Psoas muscle (tissue), 8 donors: Measurements from ENCODE around the gene INTS1. TPM values are rescaled to one million over a fixed set of nuclear protein-coding genes. Genes with fewer than 3 reads are reported as not detected.

Experiments used
- ATAC-seq, 4 donors: fragments of 200-7000 bp; cut with Tn5 transposase; one replicate each; pipeline ENCODE4 v1.9.1; 2020; ENCODE audit warnings: moderate library complexity in 3 of 4, mild to moderate bottlenecking in 2 of 4
- DNase-seq, 2 donors: peaks; one replicate each; pipeline ENCODE4 v3.0.0-alpha.2; 2020
- H3K27ac ChIP-seq: fragments of 200-600 bp; one replicate; pipeline ENCODE4 v1.8.0; 2022
- H3K27me3 ChIP-seq, 3 donors: fragments of 200-600 bp in 1 of 3; one replicate each; pipeline versions ENCODE4 v1.6.1 to v1.8.0; 2013 to 2022; ENCODE audit warnings: low read length in 2 of 3, mild to moderate bottlenecking in 2 of 3, moderate library complexity in 1 of 3; ENCODE audit not compliant: insufficient read depth in 3 of 3
- H3K36me3 ChIP-seq, 2 donors: fragments of 200-600 bp in 1 of 2; one replicate each; pipeline versions ENCODE4 v1.6.1 to v1.8.0; 2013 to 2022; ENCODE audit warnings: low read depth in 1 of 2, mild to moderate bottlenecking in 1 of 2, moderate library complexity in 1 of 2; ENCODE audit not compliant: insufficient read depth in 1 of 2
- H3K4me1 ChIP-seq: fragments of 200-600 bp; one replicate; pipeline ENCODE4 v1.8.0; 2022
- H3K4me3 ChIP-seq: fragments of 200-600 bp; one replicate; pipeline ENCODE4 v1.8.0; 2022; ENCODE audit warnings: mild to moderate bottlenecking
- H3K9me3 ChIP-seq: fragments of 200-600 bp; one replicate; pipeline ENCODE4 v1.8.0; 2022
- WGBS, 3 donors: extraction: QIAGEN DNeasy Blood & Tissue Kit; methylation state at CpG; one replicate each; pipeline versions ENCODE4 v1.1.6 to v1.1.7; 2013; 5-methylcytosine and 5-hydroxymethylcytosine counted together
- intact Hi-C, 2 donors: fragments of 100-400 bp; cut with DNase I; formaldehyde crosslinking; loops; one replicate each; pipeline versions ENCODE4 v1.11.0 to v1.14.2; 2022
- polyA plus RNA-seq, 3 donors: library from polyadenylated mRNA; stranded (reverse); fragments of 200-250 nt; gene quantifications; one replicate each; pipeline ENCODE4 v1.2.3, GENCODE V29; 2013
- total RNA-seq, 4 donors: library from RNA; stranded (reverse); fragmentation: NEBNext Ultra II Directional in 2 of 4; extraction: Animal tissue kit (Norgen Biotek cat#: 25700) in 2 of 4; gene quantifications; one replicate each; pipeline versions ENCODE4 v1.2.1 to v1.2.4, GENCODE V29; 2021 to 2023
- TF ChIP-seq, protein P1 (sequence below): fragments of 200-600 bp; IDR thresholded peaks from one replicate; pipeline ENCODE4 v1.8.0; 2022; ENCODE audit warnings: antibody characterized with exemption
- donor health status: healthy with polysubstance abuse.
- donor health status: DM: no; HTN: no; CAD: no; lungs with moderate emphysema.
- donor health status: Bipolar disorder and iron deficiency.
- donor health status: healthy.
- donor health status: DM: yes; HTN: yes; CAD: no.
- donor health status: DM: no; HTN: no; CAD: no.
- donor health status: DM: no; HTN: no; CAD: no.
- donor health status: DM: yes; HTN: yes; CAD: no.

Gene INTS1
- total and polyA plus RNA-seq, 7 donors = 38.8 to 77.6 (median 64.0) TPM

DNA sequence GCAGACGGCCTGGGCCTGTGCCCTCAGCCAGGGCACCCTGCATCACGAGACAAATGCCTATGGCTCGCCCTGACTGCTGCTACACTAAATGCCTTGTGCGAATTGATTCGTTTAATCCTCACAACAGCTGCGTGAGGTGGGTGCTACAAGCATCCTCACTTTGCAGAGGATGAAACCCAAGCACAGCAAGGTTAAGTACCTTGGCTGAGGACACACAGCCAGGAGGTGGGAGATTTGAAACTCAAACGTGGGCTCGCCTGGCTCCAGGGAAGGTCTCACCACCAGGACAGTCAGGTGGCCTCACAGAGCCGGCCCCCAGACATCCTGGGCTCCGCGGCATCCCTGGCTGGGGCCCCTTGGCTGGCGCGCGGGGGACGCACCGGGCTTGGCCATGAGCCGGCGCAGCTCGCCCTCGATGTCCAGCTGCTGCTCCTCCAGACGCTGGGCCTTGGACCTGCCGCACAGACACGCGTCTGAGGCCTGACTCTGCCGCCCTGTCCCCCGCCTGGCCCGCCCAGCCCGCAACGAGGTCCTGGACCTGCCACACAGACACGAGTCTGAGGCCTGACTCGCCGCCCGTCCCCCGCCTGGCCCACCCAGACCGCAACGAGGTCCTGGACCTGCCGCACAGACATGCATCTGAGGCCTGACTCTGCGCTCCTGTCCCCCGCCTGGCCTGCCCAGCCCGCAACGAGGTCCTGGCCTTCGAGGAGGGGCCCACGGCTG is 66.9 kb downstream of the INTS1 start:
- Histone ChIP-seq H3K36me3 (peaks cover 0 to 4% of the 10 kb centered on the region in 2 donors), H3K9me3 (no peaks in the 10 kb centered on the region), H3K27ac (no peak overlapping the region), H3K4me3 (no peak overlapping the region), H3K27me3 (peaks cover 0 to 4% (median 0%) of the 10 kb centered on the region in 3 donors), H3K4me1 (no peaks in the 10 kb centered on the region)
- WGBS, 3 donors = 88 to 89% (median 88%) methylated on average over 43 of the region's 43 CpGs
- no peak for DNase-seq
- intact Hi-C loops = loop anchor here in 1 of 2 donors (10.0 kb wide), 1 partner anchor 213 kb away; no protein-coding TSS in a partner anchor
- no peak for ATAC-seq
- TF ChIP-seq, protein P1, sequence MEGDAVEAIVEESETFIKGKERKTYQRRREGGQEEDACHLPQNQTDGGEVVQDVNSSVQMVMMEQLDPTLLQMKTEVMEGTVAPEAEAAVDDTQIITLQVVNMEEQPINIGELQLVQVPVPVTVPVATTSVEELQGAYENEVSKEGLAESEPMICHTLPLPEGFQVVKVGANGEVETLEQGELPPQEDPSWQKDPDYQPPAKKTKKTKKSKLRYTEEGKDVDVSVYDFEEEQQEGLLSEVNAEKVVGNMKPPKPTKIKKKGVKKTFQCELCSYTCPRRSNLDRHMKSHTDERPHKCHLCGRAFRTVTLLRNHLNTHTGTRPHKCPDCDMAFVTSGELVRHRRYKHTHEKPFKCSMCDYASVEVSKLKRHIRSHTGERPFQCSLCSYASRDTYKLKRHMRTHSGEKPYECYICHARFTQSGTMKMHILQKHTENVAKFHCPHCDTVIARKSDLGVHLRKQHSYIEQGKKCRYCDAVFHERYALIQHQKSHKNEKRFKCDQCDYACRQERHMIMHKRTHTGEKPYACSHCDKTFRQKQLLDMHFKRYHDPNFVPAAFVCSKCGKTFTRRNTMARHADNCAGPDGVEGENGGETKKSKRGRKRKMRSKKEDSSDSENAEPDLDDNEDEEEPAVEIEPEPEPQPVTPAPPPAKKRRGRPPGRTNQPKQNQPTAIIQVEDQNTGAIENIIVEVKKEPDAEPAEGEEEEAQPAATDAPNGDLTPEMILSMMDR = no peak

DNA sequence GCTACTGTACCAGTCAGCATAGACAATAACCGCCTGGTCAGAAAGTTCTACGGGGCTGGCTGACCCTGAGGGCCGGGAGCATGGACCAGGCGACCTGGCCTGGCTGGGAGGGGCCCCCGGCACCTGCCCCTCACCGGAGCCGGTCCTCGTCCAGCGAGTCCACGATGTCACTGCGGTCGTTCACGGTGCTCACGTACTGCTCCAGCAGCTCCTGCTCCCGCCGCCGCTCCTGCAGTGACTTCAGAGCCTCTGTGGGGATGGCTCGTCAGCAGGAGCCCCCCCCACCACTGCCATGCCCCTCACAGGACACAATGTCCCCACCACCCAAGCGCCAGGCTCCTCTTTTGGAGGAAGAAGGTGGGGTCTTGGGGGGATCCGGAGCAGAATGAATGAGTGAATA is 67.6 kb downstream of the INTS1 start:
- H3K27ac ChIP-seq = no peak overlapping the region
- ATAC-seq (no peak), DNase-seq (no peak)
- intact Hi-C loops = loop anchor here in 1 of 2 donors (10.0 kb wide), 1 partner anchor 212 kb away; no protein-coding TSS in a partner anchor
- TF ChIP-seq, protein P1 = no peak
- no peak overlapping the region for H3K4me3 ChIP-seq
- no peaks in the 10 kb centered on the region for H3K4me1 ChIP-seq
- peaks cover 0 to 4% of the 10 kb centered on the region in 2 donors for H3K36me3 ChIP-seq
- H3K9me3 ChIP-seq = no peaks in the 10 kb centered on the region
- H3K27me3 ChIP-seq = peaks cover 0 to 11% (median 0%) of the 10 kb centered on the region in 3 donors
- WGBS, 3 donors = 87 to 95% (median 90%) methylated on average over 20 of the region's 20 CpGs

GRCh38 chr7:1434891-1435670 is 69.1 kb downstream of the INTS1 start:
- no peak overlapping the region for H3K27ac ChIP-seq
- intact Hi-C loops = loop anchor here in 1 of 2 donors (10.0 kb wide), 1 partner anchor 210 kb away; no protein-coding TSS in a partner anchor
- no peaks in the 10 kb centered on the region for H3K9me3 ChIP-seq
- no peaks in the 10 kb centered on the region for H3K4me1 ChIP-seq
- peaks cover 0 to 4% of the 10 kb centered on the region in 2 donors for H3K36me3 ChIP-seq
- 87 to 89% (median 89%) methylated on average over 21 to 22 of the region's 22 CpGs for WGBS, 3 donors
- ATAC-seq (no peak), DNase-seq (no peak)
- H3K27me3 ChIP-seq = peaks cover 0 to 26% (median 1%) of the 10 kb centered on the region in 3 donors
- no peak overlapping the region for H3K4me3 ChIP-seq
- TF ChIP-seq, protein P1 = no peak

GRCh38 chr7:1434165-1434718 is 69.9 kb downstream of the INTS1 start:
- Histone ChIP-seq H3K4me1 (no peaks in the 10 kb centered on the region), H3K27me3 (peaks cover 0 to 34% (median 5%) of the 10 kb centered on the region in 3 donors), H3K36me3 (peaks cover 0 to 4% of the 10 kb centered on the region in 2 donors), H3K9me3 (no peaks in the 10 kb centered on the region), H3K27ac (no peak overlapping the region), H3K4me3 (no peak overlapping the region)
- no peak for DNase-seq
- intact Hi-C loops = loop anchor here in 1 of 2 donors (10.0 kb wide), 1 partner anchor 209 kb away; no protein-coding TSS in a partner anchor
- no peak for ATAC-seq
- 82 to 88% (median 86%) methylated on average over 33 to 35 of the region's 35 CpGs for WGBS, 3 donors
- TF ChIP-seq, protein P1 = no peak
